Right lobe of liver (tissue), 6 donors: ENCODE results near the gene PTPN6. TPM values are rescaled to one million over a fixed set of nuclear protein-coding genes. Genes with fewer than 3 reads are reported as not detected.

Experiments
- ATAC-seq, 4 donors: fragments of 200-7000 bp; cut with Tn5 transposase; one replicate each; pipeline ENCODE4 v1.9.1; 2020; ENCODE audit warnings: mild to moderate bottlenecking in 4 of 4, moderate library complexity in 4 of 4
- DNase-seq, 3 donors: peaks; one replicate each; pipeline ENCODE4 v3.0.0-alpha.2; 2020
- H3K27ac ChIP-seq, 3 donors: fragments of 200-600 bp; one replicate each; pipeline ENCODE4 v1.8.0; 2022
- H3K27me3 ChIP-seq, 2 donors: fragments of 200-600 bp; one replicate each; pipeline ENCODE4 v1.8.0; 2022
- H3K36me3 ChIP-seq, 4 donors: fragments of 200-600 bp; sonication (generic) in 1 of 4; one replicate each; pipeline versions ENCODE4 v1.5.1 to v1.8.0; 2017 to 2022; ENCODE audit warnings: control low read depth in 1 of 4
- H3K4me1 ChIP-seq, 4 donors: fragments of 200-600 bp; sonication (generic) in 1 of 4; one replicate each; pipeline versions ENCODE4 v1.5.1 to v1.8.0; 2017 to 2022; ENCODE audit warnings: control low read depth in 1 of 4
- H3K4me3 ChIP-seq, 3 donors: fragments of 200-600 bp; one replicate each; pipeline ENCODE4 v1.8.0; 2022
- H3K9me3 ChIP-seq, 4 donors: fragments of 200-600 bp; sonication (generic) in 1 of 4; one replicate each; pipeline versions ENCODE4 v1.5.1 to v1.8.0; 2017 to 2022; ENCODE audit warnings: control low read depth in 1 of 4
- POLR2A ChIP-seq: fragments of 450-650 bp; IDR thresholded peaks from one replicate; pipeline ENCODE4 v1.6.1; 2017; ENCODE audit warnings: antibody characterized with exemption, mild to moderate bottlenecking
- WGBS: methylation state at CpG from one replicate; pipeline ENCODE4 v1.1.6; 2018; ENCODE audit warnings: low coverage, low lambda C conversion rate; ENCODE audit not compliant: insufficient coverage; ENCODE audit errors: missing lambda C conversion rate; 5-methylcytosine and 5-hydroxymethylcytosine counted together
- intact Hi-C, 2 donors: fragments of 100-400 bp; cut with DNase I; formaldehyde crosslinking; loops; one replicate each; pipeline versions ENCODE4 v1.11.2 to v1.14.1; 2022
- total RNA-seq, 6 experiments: library from RNA; depleted of rRNA in 2 of 6; stranded (reverse); fragments of >200 nt in 2 of 6; fragmentation: NEBNext Ultra II Directional in 3 of 6; extraction: Animal tissue kit (Norgen Biotek cat#: 25700) in 3 of 6; gene quantifications; one replicate each; pipeline versions ENCODE4 v1.1.0 to v1.2.4, GENCODE V29; 2016 to 2023
- TF ChIP-seq, protein P1 (sequence below), 4 donors: fragments of 200-600 bp in 3 of 4; fragments of 450-650 bp in 1 of 4; IDR thresholded peaks; one replicate each; pipeline versions ENCODE4 v1.5.1 to v1.8.0; 2016 to 2022; ENCODE audit warnings: antibody characterized with exemption in 4 of 4, mild to moderate bottlenecking in 2 of 4
- donor health status: DM: no; HTN: yes; CAD: no.
- donor health status: DM: no; HTN: no; CAD: no.
- donor health status: DM: no; HTN: no; CAD: no.
- donor health status: DM: no; HTN: yes; CAD: no.
- donor health status: DM: no; HTN: yes; CAD: no.

PTPN6 gene
- total RNA-seq, 6 experiments from 2014 or later: 12.1 to 30.6 (median 19.4) TPM

DNA sequence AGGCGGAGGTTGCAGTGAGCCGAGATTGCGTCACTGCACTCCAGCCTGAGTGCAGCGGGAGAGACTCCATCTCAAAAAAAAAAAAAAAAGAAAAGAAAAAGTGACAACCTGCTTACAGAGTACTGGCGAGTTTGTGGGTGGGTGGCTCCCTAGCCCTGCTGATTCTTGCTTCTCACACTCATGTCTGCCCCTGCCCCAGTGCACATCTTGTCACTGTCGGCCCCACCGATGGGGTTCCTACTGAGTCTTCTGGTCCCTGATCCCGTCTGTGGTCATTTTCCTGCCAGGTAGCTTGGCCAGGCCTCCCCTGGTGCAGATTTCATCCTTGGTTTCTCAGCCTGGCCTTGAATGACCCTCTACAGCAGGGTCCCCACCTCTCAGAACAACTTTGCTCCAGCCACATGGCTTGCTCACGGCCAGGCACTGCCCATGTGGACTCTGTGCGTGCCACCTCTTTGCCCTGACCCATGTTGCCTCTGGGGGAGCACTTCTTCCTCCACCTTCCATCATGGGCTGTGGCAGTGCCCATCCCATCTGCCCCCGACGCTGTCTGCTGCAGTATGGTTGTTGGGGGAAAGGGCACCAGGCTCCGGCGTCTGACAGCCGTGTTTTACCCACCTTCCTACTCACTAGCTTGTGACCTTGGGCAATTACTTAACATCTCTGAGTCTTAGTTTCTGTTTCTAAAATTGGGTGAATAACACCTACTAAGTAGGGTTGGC lies 2.1 kb upstream of the PTPN6 start:
- 31% methylated on average over 4 of the region's 15 CpGs for WGBS
- Histone ChIP-seq H3K4me3 (no peak overlapping the region), H3K36me3 (no peaks in the 10 kb centered on the region), H3K27me3 (no peaks in the 10 kb centered on the region), H3K27ac (peak overlapping the region in 2 of 3 donors; percentile 8 to 43), H3K4me1 (peaks cover 0 to 24% (median 8%) of the 10 kb centered on the region in 4 donors), H3K9me3 (no peaks in the 10 kb centered on the region)
- TF ChIP-seq, protein P1, sequence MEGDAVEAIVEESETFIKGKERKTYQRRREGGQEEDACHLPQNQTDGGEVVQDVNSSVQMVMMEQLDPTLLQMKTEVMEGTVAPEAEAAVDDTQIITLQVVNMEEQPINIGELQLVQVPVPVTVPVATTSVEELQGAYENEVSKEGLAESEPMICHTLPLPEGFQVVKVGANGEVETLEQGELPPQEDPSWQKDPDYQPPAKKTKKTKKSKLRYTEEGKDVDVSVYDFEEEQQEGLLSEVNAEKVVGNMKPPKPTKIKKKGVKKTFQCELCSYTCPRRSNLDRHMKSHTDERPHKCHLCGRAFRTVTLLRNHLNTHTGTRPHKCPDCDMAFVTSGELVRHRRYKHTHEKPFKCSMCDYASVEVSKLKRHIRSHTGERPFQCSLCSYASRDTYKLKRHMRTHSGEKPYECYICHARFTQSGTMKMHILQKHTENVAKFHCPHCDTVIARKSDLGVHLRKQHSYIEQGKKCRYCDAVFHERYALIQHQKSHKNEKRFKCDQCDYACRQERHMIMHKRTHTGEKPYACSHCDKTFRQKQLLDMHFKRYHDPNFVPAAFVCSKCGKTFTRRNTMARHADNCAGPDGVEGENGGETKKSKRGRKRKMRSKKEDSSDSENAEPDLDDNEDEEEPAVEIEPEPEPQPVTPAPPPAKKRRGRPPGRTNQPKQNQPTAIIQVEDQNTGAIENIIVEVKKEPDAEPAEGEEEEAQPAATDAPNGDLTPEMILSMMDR (IDR thresholded peaks at IDR 0.05): no peak
- TF ChIP-seq POLR2A: no peak
- intact Hi-C loops: no loop called here
- DNase-seq: peak in 2 of 3 donors; percentile 25 to 34
- no peak for ATAC-seq

DNA sequence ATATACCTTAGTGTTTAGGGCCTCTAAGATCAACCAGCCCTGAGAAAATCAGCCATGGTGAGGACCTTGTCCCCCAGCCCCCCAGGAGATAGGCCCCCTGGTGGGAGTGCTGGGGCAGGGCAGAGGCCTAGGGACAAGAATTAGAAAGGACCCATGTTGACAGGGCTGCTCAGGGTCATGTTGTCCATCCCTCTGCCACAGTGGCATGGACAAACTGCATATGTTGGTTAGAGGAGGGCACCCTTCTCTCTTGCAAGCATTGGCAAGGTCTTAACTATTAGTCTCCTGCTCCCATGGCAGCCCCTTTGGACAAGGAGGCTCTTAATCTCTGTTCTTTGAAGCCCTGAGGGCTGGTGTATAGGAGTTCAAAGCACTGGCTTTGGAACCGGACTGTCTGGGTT lies 755 bp upstream of the PTPN6 start:
- H3K27ac ChIP-seq: peak overlapping the region in 1 of 3 donors; percentile 77
- no CpG with 5 or more reads among the region's 1 CpG for WGBS

DNA sequence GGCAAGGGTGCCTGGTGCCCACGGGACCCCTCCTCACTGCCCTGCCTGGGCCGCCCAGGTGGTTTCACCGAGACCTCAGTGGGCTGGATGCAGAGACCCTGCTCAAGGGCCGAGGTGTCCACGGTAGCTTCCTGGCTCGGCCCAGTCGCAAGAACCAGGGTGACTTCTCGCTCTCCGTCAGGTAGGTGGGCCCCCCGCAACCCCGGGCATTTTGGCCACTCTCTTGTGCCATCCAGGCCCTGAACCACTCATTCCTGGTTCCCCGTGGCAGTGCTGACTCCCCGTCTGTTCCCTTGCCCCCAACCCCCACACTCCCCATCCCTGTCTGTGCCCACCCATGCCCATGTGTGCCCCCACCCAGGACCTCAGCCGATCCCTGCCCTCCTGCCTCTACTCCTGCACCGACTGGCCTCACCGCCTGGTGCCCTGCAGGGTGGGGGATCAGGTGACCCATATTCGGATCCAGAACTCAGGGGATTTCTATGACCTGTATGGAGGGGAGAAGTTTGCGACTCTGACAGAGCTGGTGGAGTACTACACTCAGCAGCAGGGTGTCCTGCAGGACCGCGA lies 480 bp downstream of the PTPN6 start:
- intact Hi-C loops: loop anchor here in 1 of 2 donors (10.0 kb wide), 1 partner anchor 143 kb away; the partner anchor contains the start of gene C1R
- Histone ChIP-seq H3K27ac (peak overlapping the region; percentile 20 to 80 (median 77)), H3K27me3 (no peaks in the 10 kb centered on the region), H3K9me3 (no peaks in the 10 kb centered on the region), H3K4me1 (peaks cover 0 to 6% (median 0%) of the 10 kb centered on the region in 4 donors), H3K36me3 (no peaks in the 10 kb centered on the region), H3K4me3 (peak overlapping the region; percentile 10 to 48 (median 27))
- DNase-seq: peak; percentile 22 to 56 (median 49)
- WGBS: 80% methylated on average over 2 of the region's 20 CpGs
- no peak for ATAC-seq
- TF ChIP-seq, protein P1 (IDR thresholded peaks at IDR 0.05): no peak
- TF ChIP-seq POLR2A: no peak

More for the DNA sequence above, 755 bp upstream of the PTPN6 start:
- no peak for ATAC-seq
- Histone ChIP-seq H3K9me3 (no peaks in the 10 kb centered on the region), H3K4me1 (peaks cover 0 to 17% (median 4%) of the 10 kb centered on the region in 4 donors), H3K36me3 (no peaks in the 10 kb centered on the region), H3K4me3 (no peak overlapping the region), H3K27me3 (no peaks in the 10 kb centered on the region)
- intact Hi-C loops: loop anchor here in 1 of 2 donors (10.0 kb wide), 1 partner anchor 144 kb away; the partner anchor contains the start of gene C1R
- no peak for TF ChIP-seq POLR2A
- TF ChIP-seq, protein P1 (IDR thresholded peaks at IDR 0.05): no peak
- peak in 1 of 3 donors; percentile 22 for DNase-seq

DNA sequence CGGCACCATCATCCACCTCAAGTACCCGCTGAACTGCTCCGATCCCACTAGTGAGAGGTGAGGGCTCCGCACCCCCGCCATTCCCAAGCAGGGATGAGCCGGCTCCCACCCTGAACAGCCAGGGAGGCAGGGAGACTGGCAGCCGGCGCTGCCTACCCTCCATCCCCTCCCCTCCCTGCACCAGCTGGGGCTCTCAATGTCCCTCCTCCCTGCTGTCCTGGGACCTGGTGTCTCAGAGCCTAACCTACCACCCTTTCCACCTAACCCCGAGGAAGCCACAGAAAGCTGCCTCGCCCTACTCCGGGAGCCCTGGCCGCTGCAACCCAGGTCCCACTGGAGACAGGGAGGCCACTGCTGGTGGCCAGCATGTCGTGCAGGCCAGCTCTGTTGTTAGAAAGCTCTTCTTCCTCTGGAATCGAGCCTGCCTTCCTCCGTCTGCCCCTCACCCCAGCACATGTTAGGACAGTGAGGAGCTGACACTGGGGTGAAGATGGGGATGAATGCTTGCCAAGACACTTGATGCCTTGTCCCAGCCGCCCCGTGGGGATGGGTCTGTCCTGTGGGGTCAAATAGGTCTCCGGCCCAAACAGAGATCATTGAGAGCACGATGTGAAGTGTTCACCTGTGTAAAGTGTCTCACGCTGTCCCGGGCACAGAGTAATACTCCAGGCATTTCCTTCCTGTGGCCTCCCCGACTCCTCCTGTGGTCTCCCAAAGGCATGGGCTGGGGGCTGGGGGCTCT lies 1.1 kb downstream of the PTPN6 start:
- no peak for TF ChIP-seq POLR2A
- TF ChIP-seq, protein P1 (IDR thresholded peaks at IDR 0.05): no peak
- no peaks in the 10 kb centered on the region for H3K9me3 ChIP-seq
- H3K27me3 ChIP-seq: no peaks in the 10 kb centered on the region
- intact Hi-C loops: loop anchor here in 1 of 2 donors (10.0 kb wide), 1 partner anchor 143 kb away; the partner anchor contains the start of gene C1R
- DNase-seq (peak in 2 of 3 donors; percentile 21 to 55), ATAC-seq (no peak)
- WGBS: 52% methylated on average over 11 of the region's 22 CpGs
- H3K4me3 ChIP-seq: peak overlapping the region; percentile 27 to 48 (median 31)
- H3K27ac ChIP-seq: peak overlapping the region in 2 of 3 donors; percentile 77 to 80
- H3K36me3 ChIP-seq: no peaks in the 10 kb centered on the region
- no peaks in the 10 kb centered on the region for H3K4me1 ChIP-seq
